Measurements from ENCODE around the gene CD200.

Gene CD200

GRCh38 chr3:112357930-112358780 is 25.2 kb downstream of the CD200 start:
- no peak for TF ChIP-seq GATA1 (IDR thresholded peaks at IDR 0.05; ENCODE audit: low read depth, low read length)
- TF ChIP-seq POLR2A (IDR thresholded peaks at IDR 0.05; ENCODE audit: low read length): no peak
- DNase-seq: no peak

GRCh38 chr3:112360561-112360960 is 27.6 kb downstream of the CD200 start:
- no peak for DNase-seq

DNA sequence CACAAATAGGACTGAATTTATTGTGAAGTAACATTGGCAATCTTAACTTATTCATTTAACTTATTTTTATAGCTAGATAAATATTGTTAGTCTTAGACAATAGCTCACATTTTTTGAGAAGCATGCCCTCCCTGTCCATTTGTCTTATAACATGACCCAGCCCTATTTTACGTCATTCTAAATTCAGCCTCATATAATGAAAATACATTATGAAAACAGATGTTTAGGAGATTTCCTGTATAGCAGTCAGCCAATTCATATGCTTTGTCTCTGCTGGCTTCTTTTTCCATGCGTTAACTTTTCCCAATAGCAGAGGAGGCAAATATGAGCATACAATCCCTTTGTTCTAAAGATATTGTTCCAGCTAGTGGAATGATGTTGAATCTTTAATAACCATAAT is 29.3 kb downstream of the CD200 start:
- TF ChIP-seq GATA1 (IDR thresholded peaks at IDR 0.05; ENCODE audit: low read depth, low read length) (no peak), POLR2A (IDR thresholded peaks at IDR 0.05; ENCODE audit: low read length) (no peak)
- DNase-seq: no peak

More at GRCh38 chr3:112360561-112360960, 27.6 kb downstream of the CD200 start:
- no peak for TF ChIP-seq GATA1 (IDR thresholded peaks at IDR 0.05; ENCODE audit: low read depth, low read length)
- no peak for TF ChIP-seq POLR2A (IDR thresholded peaks at IDR 0.05; ENCODE audit: low read length)

DNA sequence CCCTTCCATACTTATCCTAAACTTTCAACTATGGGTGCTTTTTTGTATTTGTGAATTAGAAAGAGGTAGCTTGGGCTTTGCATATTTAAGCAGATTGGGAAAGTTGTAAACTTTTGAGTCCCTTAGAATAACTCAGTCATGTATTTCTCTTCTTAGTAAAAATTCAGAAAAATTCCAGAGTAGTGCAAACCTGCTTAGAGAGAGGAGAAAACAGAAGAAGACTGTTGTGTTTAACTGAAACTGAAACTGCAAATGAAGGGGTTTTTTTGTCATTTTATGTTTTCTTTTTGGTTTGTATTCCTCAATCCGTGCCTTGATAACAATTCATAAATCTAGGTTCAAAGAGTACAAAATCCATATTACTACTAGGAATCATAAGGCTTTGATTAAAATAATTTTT is 31.3 kb downstream of the CD200 start:
- no peak for DNase-seq
- TF ChIP-seq POLR2A (IDR thresholded peaks at IDR 0.05; ENCODE audit: low read length) (no peak), GATA1 (IDR thresholded peaks at IDR 0.05; ENCODE audit: low read depth, low read length) (no peak)

GRCh38 chr3:112365035-112365434 is 32.1 kb downstream of the CD200 start:
- no peak for DNase-seq
- TF ChIP-seq POLR2A (IDR thresholded peaks at IDR 0.05; ENCODE audit: low read length) (no peak), GATA1 (IDR thresholded peaks at IDR 0.05; ENCODE audit: low read depth, low read length) (no peak)

DNA sequence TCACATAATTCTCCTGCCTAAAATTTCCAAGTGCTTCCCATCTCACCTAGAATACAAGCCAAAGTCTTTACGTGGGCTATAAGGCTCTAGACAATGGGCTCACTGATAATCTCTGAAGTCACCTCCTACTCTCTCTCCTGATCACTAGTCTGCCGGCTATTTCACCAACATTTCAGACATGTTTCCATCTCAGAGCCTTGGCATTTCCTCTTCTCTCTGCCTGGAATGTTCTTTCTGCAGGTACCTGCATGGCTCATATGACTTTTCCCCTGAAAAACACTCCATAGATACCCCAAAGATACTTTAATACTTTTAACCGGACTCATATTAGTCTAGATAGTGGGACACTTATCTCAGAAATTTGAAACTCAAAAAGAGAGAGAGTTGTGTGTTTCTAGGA is 32.7 kb downstream of the CD200 start:
- no peak for TF ChIP-seq GATA1 (IDR thresholded peaks at IDR 0.05; ENCODE audit: low read depth, low read length)
- no peak for TF ChIP-seq POLR2A (IDR thresholded peaks at IDR 0.05; ENCODE audit: low read length)
- DNase-seq: no peak

DNA sequence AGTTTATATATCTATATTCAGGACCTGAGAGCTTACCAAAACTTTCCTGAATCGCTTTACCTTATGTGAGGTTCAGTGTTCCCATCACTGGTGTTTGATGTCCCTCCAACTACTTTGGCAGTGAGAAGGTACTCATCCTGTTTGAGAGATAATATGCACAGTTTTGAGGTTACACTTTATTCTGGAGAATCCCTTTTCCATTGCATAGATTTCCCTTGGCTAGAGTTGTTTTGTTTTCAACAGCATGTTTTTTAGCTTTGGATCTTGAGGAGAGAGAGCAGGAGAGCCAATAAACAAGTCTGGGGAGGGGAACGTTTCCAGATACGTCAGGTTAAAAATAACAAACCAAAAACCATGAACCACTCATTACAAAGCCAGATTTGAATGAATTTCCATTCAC is 33.6 kb downstream of the CD200 start:
- TF ChIP-seq GATA1 (IDR thresholded peaks at IDR 0.05; ENCODE audit: low read depth, low read length) (no peak), POLR2A (IDR thresholded peaks at IDR 0.05; ENCODE audit: low read length) (no peak)
- DNase-seq: no peak

GRCh38 chr3:112371569-112371968 is 38.6 kb downstream of the CD200 start:
- DNase-seq: no peak
- TF ChIP-seq POLR2A (IDR thresholded peaks at IDR 0.05; ENCODE audit: low read length) (no peak), GATA1 (IDR thresholded peaks at IDR 0.05; ENCODE audit: low read depth, low read length) (no peak)

DNA sequence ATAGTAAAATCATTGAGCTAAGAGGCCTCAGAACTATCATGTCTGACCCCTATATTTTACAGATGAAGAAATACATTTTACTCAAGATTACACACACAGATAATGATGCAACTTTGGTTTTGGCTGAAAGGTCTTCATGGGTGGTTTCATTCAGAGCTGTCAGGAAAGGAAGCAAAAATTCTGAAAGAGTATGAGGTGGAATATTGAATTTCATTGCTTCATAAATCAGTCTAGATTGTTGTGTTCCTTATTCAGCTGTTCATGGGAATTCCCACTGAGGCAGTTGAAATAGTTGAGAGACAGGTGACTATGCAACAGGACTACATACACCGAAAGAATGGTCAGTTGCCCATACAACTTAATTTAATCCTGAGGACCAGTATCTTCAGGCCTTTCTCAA is 39.4 kb downstream of the CD200 start:
- DNase-seq: no peak
- TF ChIP-seq GATA1 (IDR thresholded peaks at IDR 0.05; ENCODE audit: low read depth, low read length) (no peak), POLR2A (IDR thresholded peaks at IDR 0.05; ENCODE audit: low read length) (no peak)

DNA sequence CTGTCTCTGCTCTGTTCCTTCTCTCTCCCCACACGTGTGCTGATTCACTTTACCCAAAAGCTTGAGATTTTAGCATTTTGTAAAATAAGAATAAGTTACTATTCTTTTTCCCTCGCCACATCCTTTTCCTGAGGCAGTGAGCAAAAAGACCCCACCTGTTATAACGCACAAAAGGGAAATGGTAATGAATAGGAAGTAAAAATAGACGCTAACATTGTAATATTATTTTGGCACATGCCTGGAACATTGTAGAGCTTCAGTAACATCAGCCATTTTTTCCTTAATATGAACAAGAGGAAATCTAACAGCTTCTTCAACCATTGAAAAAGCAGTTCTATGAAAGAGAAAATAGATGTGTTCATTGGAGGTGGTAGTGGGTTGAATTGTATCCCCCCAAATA is 40.5 kb downstream of the CD200 start:
- DNase-seq: no peak
- TF ChIP-seq POLR2A (IDR thresholded peaks at IDR 0.05; ENCODE audit: low read length) (no peak), GATA1 (IDR thresholded peaks at IDR 0.05; ENCODE audit: low read depth, low read length) (no peak)

- no peak for DNase-seq
- no peak for TF ChIP-seq GATA1 (IDR thresholded peaks at IDR 0.05; ENCODE audit: low read depth, low read length)
- TF ChIP-seq POLR2A (IDR thresholded peaks at IDR 0.05; ENCODE audit: low read length): no peak
Observed at GRCh38 chr3:112373924-112374323, 41.0 kb downstream of the CD200 start.

DNA sequence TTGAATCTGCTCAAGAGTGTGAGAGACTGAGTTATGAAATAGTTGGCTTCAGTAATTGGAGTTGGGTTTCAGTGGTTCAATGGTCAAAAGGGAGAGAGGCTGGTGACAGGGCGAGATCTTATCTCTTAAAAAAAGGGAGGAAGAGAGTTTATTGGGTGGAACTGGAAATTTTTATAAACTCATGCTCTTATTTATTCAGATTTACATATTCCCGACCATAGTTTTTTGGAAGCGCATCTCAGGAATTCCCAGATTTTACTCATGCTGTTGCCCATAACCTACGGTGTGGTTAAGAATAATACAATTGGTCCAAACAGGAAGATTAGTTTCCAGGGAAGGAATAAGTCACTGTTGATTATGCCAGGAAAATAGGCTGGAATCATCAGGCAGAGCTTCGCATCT is 41.4 kb downstream of the CD200 start:
- DNase-seq: no peak
- no peak for TF ChIP-seq GATA1 (IDR thresholded peaks at IDR 0.05; ENCODE audit: low read depth, low read length)
- no peak for TF ChIP-seq POLR2A (IDR thresholded peaks at IDR 0.05; ENCODE audit: low read length)

DNA sequence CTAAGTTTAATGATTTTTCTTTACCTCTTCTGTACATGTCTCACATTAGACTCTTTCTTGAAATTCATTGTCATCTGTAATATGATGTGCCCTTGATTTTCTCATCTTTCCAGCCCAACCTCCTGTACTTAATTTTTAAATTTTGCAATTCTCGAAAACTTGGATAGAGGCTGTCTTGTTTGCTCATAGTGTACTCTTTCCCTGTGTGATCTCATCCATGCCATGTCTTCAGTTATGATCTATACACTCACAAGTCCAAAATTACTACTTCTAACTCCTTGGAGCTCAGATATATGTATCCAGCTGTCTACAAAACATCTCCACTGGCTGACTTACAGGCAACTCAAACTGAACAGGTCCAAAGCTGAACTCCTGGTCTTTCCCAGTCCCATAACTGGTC is 42.2 kb downstream of the CD200 start:
- TF ChIP-seq GATA1 (IDR thresholded peaks at IDR 0.05; ENCODE audit: low read depth, low read length) (no peak), POLR2A (IDR thresholded peaks at IDR 0.05; ENCODE audit: low read length) (no peak)
- DNase-seq: no peak

- TF ChIP-seq GATA1 (IDR thresholded peaks at IDR 0.05; ENCODE audit: low read depth, low read length) (no peak), POLR2A (IDR thresholded peaks at IDR 0.05; ENCODE audit: low read length) (no peak)
- DNase-seq: no peak
Observed at GRCh38 chr3:112376241-112376911, 43.4 kb downstream of the CD200 start.

DNA sequence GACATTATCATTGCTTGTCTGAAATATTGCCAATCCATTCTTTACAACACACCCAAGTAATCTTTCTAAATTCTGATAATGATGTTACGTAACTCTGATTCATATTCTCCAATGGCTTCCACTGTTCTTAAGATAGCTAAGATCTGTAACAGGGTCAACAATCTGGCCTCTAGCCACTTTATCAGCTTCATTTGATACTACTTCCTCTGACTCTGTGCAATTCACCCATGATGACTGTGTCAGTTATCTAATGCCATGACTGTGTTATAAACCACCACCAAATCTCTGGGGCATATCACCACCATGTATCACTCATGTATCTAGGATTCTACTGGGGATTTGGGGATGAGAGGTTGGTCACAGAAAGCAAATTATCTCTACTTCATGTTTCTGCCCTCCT is 44.0 kb downstream of the CD200 start:
- TF ChIP-seq POLR2A (IDR thresholded peaks at IDR 0.05; ENCODE audit: low read length) (no peak), GATA1 (IDR thresholded peaks at IDR 0.05; ENCODE audit: low read depth, low read length) (no peak)
- DNase-seq: no peak
